PC-3 (cell line): ENCODE results near the gene MAGIX.

Experiments used
- EZH2 ChIP-seq: fragments of 300-600 bp; sonication (generic); IDR thresholded peaks from one replicate; pipeline ENCODE4 v1.6.1; 2017; ENCODE audit warnings: antibody characterized with exemption, mild to moderate bottlenecking, low read length; ENCODE audit not compliant: unreplicated experiment
- EZH2phosphoT487 ChIP-seq: fragments of 300-600 bp; sonication (generic); IDR thresholded peaks from 2 replicates; pipeline ENCODE4 v1.6.1; 2018; ENCODE audit warnings: mild to moderate bottlenecking, antibody characterized with exemption, low read length, borderline replicate concordance
- TF ChIP-seq, protein P1 (sequence below): fragments of 300-600 bp; sonication (generic); conservative IDR thresholded peaks from 2 replicates; pipeline ENCODE4 v1.5.1; 2017; ENCODE audit warnings: antibody characterized with exemption, low read depth, mild to moderate bottlenecking, low read length

DNA sequence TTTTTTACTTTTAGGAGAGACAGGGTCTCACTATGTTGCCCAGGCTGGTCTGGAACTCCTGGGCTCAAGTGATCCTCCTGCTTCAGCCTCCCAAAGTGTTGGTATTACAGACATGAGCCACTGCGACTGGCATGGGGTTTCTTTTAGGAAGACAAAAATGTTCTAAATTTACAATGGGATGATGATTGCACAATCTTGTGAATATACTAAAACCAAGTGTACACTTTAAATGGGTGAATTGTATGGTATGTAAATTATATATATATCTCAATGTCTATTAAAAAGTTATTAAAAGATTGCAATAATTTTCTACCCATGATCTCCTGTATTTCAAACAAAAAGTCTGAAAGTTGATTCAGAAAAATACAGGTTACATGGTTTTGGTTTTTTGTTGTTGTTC, 9.1 kb upstream of the MAGIX start:
- no peak for TF ChIP-seq EZH2
- TF ChIP-seq, protein P1, sequence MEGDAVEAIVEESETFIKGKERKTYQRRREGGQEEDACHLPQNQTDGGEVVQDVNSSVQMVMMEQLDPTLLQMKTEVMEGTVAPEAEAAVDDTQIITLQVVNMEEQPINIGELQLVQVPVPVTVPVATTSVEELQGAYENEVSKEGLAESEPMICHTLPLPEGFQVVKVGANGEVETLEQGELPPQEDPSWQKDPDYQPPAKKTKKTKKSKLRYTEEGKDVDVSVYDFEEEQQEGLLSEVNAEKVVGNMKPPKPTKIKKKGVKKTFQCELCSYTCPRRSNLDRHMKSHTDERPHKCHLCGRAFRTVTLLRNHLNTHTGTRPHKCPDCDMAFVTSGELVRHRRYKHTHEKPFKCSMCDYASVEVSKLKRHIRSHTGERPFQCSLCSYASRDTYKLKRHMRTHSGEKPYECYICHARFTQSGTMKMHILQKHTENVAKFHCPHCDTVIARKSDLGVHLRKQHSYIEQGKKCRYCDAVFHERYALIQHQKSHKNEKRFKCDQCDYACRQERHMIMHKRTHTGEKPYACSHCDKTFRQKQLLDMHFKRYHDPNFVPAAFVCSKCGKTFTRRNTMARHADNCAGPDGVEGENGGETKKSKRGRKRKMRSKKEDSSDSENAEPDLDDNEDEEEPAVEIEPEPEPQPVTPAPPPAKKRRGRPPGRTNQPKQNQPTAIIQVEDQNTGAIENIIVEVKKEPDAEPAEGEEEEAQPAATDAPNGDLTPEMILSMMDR = no peak
- no peak for TF ChIP-seq EZH2phosphoT487
